Measurements from ENCODE around the gene CLIC3.

The CLIC3 gene

GRCh38 chr9:137021568-137021978 is 25.2 kb upstream of the CLIC3 start:
- no peak for TF ChIP-seq CTCF (IDR thresholded peaks at IDR 0.05; ENCODE audit: low read depth, low read length)
- no peak overlapping the region for H3K4me3 ChIP-seq (replicated peaks in 1 of 2; ENCODE audit: low read depth in 2 of 2, low read length in 2 of 2)

GRCh38 chr9:137020771-137021567 is 24.6 kb upstream of the CLIC3 start:
- no peak overlapping the region for H3K4me3 ChIP-seq (replicated peaks in 1 of 2; ENCODE audit: low read depth in 2 of 2, low read length in 2 of 2)
- no peak for DNase-seq (ENCODE audit: low read depth in 2 of 2)
- no peak for TF ChIP-seq CTCF (IDR thresholded peaks at IDR 0.05; ENCODE audit: low read depth, low read length)

More at GRCh38 chr9:137021568-137021978, 25.2 kb upstream of the CLIC3 start:
- DNase-seq (ENCODE audit: low read depth in 2 of 2): no peak

GRCh38 chr9:137019891-137020683 is 23.7 kb upstream of the CLIC3 start:
- DNase-seq (ENCODE audit: low read depth in 2 of 2): no peak
- H3K4me3 ChIP-seq (replicated peaks in 1 of 2; ENCODE audit: low read depth in 2 of 2, low read length in 2 of 2): no peak overlapping the region
- TF ChIP-seq CTCF (IDR thresholded peaks at IDR 0.05; ENCODE audit: low read depth, low read length): no peak

- no peak overlapping the region for H3K4me3 ChIP-seq (replicated peaks in 1 of 2; ENCODE audit: low read depth in 2 of 2, low read length in 2 of 2)
- TF ChIP-seq CTCF (IDR thresholded peaks at IDR 0.05; ENCODE audit: low read depth, low read length): no peak
- no peak for DNase-seq (ENCODE audit: low read depth in 2 of 2)
These were observed 22.6 kb upstream of the CLIC3 start for GRCh38 chr9:137018761-137019559.

- DNase-seq (ENCODE audit: low read depth in 2 of 2): no peak
- no peak for TF ChIP-seq CTCF (IDR thresholded peaks at IDR 0.05; ENCODE audit: low read depth, low read length)
These were observed 21.6 kb upstream of the CLIC3 start for GRCh38 chr9:137017791-137018497.

GRCh38 chr9:137017071-137017470 is 20.7 kb upstream of the CLIC3 start:
- no peak for TF ChIP-seq CTCF (IDR thresholded peaks at IDR 0.05; ENCODE audit: low read depth, low read length)
- DNase-seq (ENCODE audit: low read depth in 2 of 2): no peak
- H3K4me3 ChIP-seq (replicated peaks in 1 of 2; ENCODE audit: low read depth in 2 of 2, low read length in 2 of 2): no peak overlapping the region

More at GRCh38 chr9:137017791-137018497, 21.6 kb upstream of the CLIC3 start:
- no peak overlapping the region for H3K4me3 ChIP-seq (replicated peaks in 1 of 2; ENCODE audit: low read depth in 2 of 2, low read length in 2 of 2)

Data from cardiac fibroblast (primary cell).